Measurements from ENCODE around the gene ITPKA. TPM values are rescaled to one million over a fixed set of nuclear protein-coding genes. Genes with fewer than 3 reads are reported as not detected.

The ITPKA gene
- total and polyA plus RNA-seq, 2 of the 13 experiments (the other 11 are each of a cell fraction or from before 2014, with no cell fraction given): 13.2 to 41.3 TPM

DNA sequence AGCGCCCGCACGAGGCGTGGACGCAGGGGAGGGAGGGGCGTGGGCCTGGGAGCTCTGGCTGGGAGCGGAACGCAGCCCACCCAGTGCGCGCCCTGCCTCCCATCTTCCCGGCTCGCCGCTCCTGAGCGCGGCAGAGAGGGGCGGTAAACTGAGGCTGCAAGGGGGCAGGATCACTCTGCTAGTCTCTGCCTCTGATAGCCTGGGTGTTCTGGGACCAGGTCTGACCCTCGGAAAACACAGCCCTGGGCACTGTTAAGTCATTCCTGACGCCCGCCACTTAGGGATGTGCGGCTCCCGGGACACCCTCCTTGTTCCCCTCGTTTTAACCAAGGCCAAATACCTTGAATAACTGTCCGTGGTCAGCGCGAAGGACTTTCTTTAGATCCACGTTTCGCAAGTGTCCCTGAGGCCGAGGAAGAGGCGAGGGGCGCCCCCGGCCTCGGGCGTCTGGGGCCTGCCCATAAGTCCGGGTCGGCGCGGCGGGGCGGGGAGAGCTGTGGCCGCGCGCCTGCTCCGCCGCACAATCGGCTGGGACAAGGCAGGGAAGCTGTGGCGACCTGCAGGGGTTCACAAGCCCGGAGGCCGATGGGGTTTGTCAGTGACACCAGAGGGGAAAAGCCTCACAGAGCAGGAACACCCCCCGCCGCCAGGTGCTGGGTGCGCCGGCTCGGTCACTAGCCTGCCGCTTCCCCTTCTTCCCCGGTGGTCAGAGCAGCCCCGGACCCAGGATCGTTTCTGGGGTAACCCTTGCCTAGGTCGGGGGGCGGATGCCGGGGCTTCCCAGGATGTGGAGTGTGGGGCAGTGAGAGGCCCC is 1.5 kb downstream of the ITPKA start (continued):
- TF ChIP-seq MBD4 (IDR thresholded peaks at IDR 0.05; ENCODE audit: borderline replicate concordance, low read length): no peak
- no peak for TF ChIP-seq CBX5 (CRISPR knock-in tag; IDR thresholded peaks at IDR 0.05; ENCODE audit: borderline replicate concordance)
- TF ChIP-seq, protein P1, sequence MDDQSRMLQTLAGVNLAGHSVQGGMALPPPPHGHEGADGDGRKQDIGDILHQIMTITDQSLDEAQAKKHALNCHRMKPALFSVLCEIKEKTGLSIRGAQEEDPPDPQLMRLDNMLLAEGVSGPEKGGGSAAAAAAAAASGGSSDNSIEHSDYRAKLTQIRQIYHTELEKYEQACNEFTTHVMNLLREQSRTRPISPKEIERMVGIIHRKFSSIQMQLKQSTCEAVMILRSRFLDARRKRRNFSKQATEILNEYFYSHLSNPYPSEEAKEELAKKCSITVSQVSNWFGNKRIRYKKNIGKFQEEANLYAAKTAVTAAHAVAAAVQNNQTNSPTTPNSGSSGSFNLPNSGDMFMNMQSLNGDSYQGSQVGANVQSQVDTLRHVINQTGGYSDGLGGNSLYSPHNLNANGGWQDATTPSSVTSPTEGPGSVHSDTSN (CRISPR knock-in tag; IDR thresholded peaks at IDR 0.05; ENCODE audit: borderline replicate concordance): 0 out of 2 replicates have a peak, but pooled peaks have one; percentile 16
- no peak for TF ChIP-seq FOXO1 (CRISPR knock-in tag; IDR thresholded peaks at IDR 0.05)
- no peak for TF ChIP-seq CBX2 (IDR thresholded peaks at IDR 0.05; ENCODE audit: low read depth, low read length)
- TF ChIP-seq CBX2 (CRISPR knock-in tag; IDR thresholded peaks at IDR 0.05; ENCODE audit: low read depth): no peak
- no peak for TF ChIP-seq NR1H2 (CRISPR knock-in tag; IDR thresholded peaks at IDR 0.05; ENCODE audit: borderline replicate concordance, low read depth)
- no peak for TF ChIP-seq FOXK1 (CRISPR knock-in tag; IDR thresholded peaks at IDR 0.05; ENCODE audit: borderline replicate concordance, low read depth)
- no peak for TF ChIP-seq TBX3 (IDR thresholded peaks at IDR 0.05; ENCODE audit: borderline replicate concordance)
- TF ChIP-seq NR2C2 (CRISPR knock-in tag; IDR thresholded peaks at IDR 0.05; ENCODE audit: borderline replicate concordance): no peak
- no peak for TF ChIP-seq ZNF547 (CRISPR knock-in tag; IDR thresholded peaks at IDR 0.05)
- TF ChIP-seq ZBTB42 (CRISPR knock-in tag; IDR thresholded peaks at IDR 0.05): no peak
- no peak for TF ChIP-seq SRF (IDR thresholded peaks at IDR 0.05; ENCODE audit: low read depth, low read length)
- TF ChIP-seq ZBTB8A (CRISPR knock-in tag; IDR thresholded peaks at IDR 0.05; ENCODE audit: borderline replicate concordance, low read depth): no peak
- TF ChIP-seq RXRA (CRISPR knock-in tag; IDR thresholded peaks at IDR 0.05): no peak
- TF ChIP-seq, protein P2, sequence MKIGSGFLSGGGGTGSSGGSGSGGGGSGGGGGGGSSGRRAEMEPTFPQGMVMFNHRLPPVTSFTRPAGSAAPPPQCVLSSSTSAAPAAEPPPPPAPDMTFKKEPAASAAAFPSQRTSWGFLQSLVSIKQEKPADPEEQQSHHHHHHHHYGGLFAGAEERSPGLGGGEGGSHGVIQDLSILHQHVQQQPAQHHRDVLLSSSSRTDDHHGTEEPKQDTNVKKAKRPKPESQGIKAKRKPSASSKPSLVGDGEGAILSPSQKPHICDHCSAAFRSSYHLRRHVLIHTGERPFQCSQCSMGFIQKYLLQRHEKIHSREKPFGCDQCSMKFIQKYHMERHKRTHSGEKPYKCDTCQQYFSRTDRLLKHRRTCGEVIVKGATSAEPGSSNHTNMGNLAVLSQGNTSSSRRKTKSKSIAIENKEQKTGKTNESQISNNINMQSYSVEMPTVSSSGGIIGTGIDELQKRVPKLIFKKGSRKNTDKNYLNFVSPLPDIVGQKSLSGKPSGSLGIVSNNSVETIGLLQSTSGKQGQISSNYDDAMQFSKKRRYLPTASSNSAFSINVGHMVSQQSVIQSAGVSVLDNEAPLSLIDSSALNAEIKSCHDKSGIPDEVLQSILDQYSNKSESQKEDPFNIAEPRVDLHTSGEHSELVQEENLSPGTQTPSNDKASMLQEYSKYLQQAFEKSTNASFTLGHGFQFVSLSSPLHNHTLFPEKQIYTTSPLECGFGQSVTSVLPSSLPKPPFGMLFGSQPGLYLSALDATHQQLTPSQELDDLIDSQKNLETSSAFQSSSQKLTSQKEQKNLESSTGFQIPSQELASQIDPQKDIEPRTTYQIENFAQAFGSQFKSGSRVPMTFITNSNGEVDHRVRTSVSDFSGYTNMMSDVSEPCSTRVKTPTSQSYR (CRISPR knock-in tag; IDR thresholded peaks at IDR 0.05; ENCODE audit: borderline replicate concordance): no peak
- TF ChIP-seq MXD4 (CRISPR knock-in tag; IDR thresholded peaks at IDR 0.05): no peak
- no peak for TF ChIP-seq ZNF644 (CRISPR knock-in tag; IDR thresholded peaks at IDR 0.05; ENCODE audit: low read depth)
- TF ChIP-seq FOXC1 (CRISPR knock-in tag; IDR thresholded peaks at IDR 0.05; ENCODE audit: borderline replicate concordance): no peak
- TF ChIP-seq, protein P3, sequence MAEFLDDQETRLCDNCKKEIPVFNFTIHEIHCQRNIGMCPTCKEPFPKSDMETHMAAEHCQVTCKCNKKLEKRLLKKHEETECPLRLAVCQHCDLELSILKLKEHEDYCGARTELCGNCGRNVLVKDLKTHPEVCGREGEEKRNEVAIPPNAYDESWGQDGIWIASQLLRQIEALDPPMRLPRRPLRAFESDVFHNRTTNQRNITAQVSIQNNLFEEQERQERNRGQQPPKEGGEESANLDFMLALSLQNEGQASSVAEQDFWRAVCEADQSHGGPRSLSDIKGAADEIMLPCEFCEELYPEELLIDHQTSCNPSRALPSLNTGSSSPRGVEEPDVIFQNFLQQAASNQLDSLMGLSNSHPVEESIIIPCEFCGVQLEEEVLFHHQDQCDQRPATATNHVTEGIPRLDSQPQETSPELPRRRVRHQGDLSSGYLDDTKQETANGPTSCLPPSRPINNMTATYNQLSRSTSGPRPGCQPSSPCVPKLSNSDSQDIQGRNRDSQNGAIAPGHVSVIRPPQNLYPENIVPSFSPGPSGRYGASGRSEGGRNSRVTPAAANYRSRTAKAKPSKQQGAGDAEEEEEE (CRISPR knock-in tag; IDR thresholded peaks at IDR 0.05; ENCODE audit: borderline replicate concordance): no peak
- TF ChIP-seq, protein P4, sequence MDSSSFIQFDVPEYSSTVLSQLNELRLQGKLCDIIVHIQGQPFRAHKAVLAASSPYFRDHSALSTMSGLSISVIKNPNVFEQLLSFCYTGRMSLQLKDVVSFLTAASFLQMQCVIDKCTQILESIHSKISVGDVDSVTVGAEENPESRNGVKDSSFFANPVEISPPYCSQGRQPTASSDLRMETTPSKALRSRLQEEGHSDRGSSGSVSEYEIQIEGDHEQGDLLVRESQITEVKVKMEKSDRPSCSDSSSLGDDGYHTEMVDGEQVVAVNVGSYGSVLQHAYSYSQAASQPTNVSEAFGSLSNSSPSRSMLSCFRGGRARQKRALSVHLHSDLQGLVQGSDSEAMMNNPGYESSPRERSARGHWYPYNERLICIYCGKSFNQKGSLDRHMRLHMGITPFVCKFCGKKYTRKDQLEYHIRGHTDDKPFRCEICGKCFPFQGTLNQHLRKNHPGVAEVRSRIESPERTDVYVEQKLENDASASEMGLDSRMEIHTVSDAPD (CRISPR knock-in tag; IDR thresholded peaks at IDR 0.05): no peak
- TF ChIP-seq ARID2 (CRISPR knock-in tag; IDR thresholded peaks at IDR 0.05; ENCODE audit: borderline replicate concordance): peak; percentile 15; the same call in 1 of the 2 replicates
- no peak for TF ChIP-seq IKZF1 (IDR thresholded peaks at IDR 0.05)
- TF ChIP-seq ARNT2 (CRISPR knock-in tag; IDR thresholded peaks at IDR 0.05; ENCODE audit: low read depth): no peak
